HG02678 (cell line): ENCODE results near the gene SACS.
"Not testable (repeated sequence)": the region's sequence is repeated elsewhere in the genome, so short reads cannot be mapped to it uniquely, and the experiment has no call there.

ENCODE experiments used
- ATAC-seq: cut with Tn5 transposase; IDR thresholded peaks from one replicate; pipeline ENCODE4 v1.9.1; 2021; ENCODE audit warnings: mild to moderate bottlenecking, moderate library complexity; ENCODE audit not compliant: unreplicated experiment

SACS gene

GRCh38 chr13:23314837-23315236 is 118.7 kb downstream of the SACS start:
- not testable (repeated sequence) for ATAC-seq

GRCh38 chr13:23292586-23292985 is 140.9 kb downstream of the SACS start:
- no peak for ATAC-seq

DNA sequence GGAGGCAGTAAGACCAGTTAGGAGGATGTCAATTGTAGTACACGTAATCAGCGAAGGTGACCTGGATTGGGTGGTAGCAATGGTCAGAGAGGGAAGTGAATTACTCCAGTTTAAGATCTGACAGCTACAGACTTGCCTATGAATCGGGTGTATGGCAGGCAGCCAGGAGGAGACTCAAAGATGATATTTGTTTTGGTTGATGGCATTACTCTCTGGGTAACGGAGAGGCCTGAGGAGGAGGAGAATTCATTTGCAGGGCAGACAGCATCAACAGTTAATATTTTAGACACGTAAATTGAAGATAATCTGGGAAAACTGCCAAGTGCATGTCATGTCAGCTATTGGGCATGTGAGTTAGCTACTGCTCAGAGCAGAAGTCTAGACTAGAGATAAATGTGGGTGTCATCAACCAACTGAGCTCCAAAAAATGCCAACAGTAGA is 143.6 kb downstream of the SACS start:
- no peak for ATAC-seq

DNA sequence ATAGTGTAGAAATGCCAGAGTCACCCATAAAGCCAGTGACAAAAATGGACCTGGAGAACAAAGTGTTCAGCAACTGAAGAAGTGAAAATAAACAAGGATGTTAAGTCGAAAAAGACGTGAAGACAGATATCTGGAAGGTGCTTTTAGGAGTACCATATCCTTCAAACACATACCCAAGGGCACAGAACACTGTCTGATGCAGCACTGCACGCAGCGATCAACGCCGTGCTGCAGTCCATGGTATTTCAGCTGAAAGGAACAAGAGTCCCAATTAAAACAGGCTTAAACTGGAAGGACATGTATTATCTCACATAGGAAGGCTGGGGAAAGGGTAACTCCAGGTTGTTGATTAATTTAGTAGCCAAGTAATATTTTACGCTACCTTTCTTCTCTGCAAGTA is 144.5 kb downstream of the SACS start:
- no peak for ATAC-seq

DNA sequence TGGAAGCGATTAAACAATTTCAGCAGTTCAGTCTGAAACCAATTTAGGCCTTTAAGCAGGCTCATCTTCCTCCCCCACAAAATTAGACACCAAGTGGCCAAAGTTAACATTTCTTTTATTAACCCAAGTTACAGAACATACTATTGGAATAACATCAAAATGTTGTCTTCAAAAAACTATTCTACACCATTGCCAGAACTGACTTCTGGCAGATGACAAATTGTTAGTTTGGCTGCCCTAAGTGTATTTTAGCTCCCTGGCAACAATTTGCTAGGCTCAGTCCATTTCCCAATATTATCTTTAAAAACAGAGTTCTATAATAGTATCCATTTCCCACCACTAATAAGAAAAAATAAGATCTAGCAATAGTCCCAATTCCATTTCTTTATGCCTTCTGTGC is 144.9 kb downstream of the SACS start:
- ATAC-seq = no peak

GRCh38 chr13:23279321-23279720 is 154.2 kb downstream of the SACS start:
- ATAC-seq = no peak
